ENCODE measurements around the gene RANBP9.

RANBP9 gene

DNA sequence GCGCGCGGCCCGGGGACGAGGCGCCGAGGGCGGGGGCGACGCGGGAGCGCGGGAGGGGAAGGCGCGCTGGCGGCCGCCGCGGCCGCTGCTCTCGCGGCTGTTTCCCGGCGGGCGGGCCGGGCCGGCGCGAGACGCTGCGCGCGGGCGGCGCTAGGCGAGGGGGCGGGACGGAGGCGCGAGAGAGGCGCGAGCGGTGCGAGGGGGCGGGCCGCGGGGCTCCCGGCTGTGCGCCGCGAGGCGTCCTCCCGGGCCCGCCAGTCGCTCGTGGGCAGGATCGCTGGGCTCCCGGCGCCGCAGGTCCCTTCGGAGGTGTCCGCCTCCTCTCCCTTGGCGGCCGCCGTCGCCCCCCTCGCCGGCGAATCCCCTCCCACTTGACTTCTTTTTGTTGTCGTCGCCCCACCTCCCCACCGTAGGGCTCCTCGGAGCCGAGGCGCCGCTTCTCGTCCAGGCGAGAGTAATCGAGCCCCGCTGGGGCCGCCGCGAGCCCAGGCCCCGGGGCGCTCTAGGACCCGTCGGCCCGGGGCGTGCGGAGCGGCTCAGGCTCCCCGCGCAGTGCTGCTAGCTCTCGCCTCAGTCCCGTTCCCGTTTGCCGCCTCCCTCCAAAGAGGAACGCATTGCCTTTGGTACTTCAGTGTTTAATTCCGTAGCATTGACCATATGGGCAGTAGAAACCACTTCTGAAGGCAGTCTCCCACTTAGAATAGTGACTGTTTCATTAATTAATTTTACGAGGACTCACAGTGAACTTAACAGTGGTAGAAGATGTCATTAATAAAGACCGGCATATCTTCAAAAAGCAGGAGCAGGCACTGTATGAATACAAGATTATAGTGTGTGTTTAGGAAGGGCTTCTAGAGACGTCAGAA lies at the start of gene RANBP9:
TSS of gene RANBP9 (minus strand) at position 103 of the 866 bp plus-strand sequence. CDS start 330 bp downstream, outside the sequence.
- peak; percentile 91 for DNase-seq (ENCODE audit: low read depth)

DNA sequence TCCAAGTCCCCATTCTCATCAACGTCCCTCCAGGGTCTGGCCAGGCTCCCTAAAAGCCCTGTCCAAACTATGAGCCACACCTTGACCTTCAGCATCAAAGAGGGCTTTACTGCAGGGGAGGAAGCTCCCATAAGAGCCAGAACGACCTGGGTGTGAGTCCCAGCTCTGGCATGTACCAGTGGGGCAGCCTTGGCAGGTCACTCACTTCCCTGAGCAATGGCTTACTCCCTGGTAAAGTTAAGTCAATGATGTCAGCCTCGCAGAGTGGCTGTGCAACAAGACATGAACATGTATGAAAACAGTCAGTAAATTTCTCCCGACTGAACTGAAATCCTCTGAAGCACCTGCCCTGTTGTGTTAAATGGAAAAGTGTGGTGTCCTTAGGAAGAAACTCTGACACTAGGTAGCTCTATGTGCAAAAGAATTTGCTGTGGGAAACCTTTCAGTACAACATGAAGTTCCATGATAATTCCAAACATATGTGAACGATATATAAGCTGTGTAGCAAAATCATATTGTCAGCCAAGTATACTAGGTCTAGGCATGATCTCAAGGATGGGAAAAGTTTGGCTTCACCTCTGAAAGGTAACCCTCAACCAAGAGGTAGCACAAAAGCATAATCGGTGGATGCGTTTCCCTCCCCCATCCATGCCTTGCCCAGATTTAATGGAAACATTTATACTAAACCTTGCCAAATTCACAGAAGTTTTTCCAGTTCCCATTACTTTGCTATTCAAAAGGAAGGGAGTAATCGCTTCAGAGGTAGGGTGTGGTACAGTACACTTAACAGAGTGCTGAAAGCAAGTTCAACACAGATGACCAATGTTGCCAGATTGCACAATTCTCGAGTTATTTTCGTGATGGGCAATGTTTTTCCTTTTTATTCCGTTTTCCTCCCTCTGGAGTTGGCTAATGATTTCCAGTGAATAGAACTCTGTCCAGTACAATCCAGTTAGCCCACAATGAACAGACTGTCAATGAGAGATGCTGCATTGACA lies 49.0 kb upstream of the RANBP9 start:
- DNase-seq (ENCODE audit: low read depth): peak; percentile 11

DNA sequence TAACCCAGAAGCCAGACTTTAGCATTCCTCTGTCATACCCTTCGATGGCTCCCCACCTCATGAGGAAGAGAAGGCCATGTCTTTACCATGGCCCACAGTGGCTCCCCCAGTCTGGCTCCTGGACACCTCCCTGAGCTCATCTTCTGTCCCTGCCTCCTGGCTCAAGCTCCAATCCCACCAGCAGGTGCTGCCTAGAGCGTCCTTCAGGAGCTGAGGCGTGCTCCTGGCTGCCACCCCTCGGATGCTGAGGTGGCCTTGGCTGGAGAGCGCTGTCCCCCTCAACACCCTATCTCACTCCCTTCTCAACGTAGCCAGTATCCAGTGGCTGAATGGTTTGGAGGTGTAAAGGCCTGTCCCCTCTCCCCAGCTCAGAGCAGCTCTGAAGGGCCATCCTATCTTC lies 47.4 kb upstream of the RANBP9 start:
- no peak for DNase-seq (ENCODE audit: low read depth)

DNA sequence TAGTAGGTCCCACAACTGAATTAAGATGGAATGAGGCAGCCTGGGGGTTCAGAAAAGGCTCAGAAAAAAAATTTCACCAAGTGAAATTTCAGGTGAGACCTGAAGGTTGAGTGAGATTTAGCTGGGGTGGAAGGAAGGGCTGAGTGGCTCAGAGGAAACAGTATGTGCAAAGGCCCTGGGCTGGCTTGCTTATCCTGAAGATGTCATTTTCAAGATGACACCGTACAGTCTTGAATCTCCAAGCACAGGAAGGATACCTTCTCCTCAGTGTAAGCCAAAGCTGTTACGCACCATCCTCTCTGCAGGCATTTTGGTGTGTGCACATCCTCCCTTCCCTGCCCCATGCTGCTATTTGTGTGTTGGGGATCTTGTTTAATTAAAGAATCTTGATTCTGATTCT lies 43.0 kb upstream of the RANBP9 start:
- no peak for DNase-seq (ENCODE audit: low read depth)

DNA sequence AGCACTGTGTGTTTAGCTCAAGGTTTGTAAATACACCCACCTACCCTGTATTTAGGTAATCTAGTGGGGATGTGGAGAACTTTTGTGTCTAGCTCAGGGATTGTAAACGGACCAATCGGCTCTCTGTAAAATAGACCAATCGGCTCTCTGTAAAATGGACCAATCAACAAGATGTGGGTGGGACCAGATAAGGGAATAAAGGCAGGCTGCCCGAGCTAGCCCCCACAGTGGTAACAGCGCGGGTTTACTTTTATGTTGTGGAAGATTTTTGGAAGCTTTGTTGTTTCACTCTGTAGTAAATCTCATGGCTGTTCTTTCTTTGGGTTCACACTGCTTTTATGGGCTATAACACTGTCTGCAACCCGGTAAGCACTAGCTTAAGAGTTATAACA lies 32.1 kb upstream of the RANBP9 start:
- no peak for DNase-seq (ENCODE audit: low read depth)

DNA sequence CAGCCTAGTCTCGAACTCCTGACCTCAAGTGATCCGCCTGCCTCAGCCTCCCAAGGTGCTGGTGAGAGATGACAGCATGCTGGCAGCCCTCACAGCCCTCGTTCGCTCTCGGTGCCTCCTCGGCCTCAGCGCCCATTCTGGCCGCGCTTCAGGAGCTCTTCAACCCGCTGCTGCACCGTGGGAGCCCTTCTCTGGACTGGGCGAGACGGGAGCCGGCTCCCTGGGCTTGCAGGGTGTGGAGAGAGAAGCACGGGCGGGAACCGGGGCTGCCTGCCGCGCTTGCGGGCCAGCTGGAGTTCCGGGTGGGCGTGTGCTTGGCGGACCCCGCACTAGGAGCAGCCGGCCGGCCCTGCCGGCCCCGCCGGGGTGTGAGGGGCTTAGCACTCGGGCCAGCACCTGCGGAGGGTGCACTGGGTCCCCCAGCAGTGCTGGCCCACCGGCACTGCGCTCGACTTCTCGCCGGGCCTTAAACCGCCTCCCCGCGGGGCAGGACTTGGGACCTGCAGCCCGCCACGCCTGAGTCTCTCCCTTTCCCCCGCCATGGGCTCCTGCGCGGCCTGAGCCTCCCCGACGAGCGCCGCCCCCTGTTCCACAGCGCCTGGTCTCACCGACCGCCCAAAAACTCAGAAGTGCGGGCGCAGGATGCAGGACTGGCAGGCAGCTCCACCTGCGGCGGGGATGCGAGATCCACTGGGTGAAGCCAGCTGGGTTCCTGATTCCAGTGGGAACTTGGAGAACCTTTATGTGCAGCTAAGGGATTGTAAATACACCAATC lies 31.5 kb upstream of the RANBP9 start:
- DNase-seq (ENCODE audit: low read depth): no peak

DNA sequence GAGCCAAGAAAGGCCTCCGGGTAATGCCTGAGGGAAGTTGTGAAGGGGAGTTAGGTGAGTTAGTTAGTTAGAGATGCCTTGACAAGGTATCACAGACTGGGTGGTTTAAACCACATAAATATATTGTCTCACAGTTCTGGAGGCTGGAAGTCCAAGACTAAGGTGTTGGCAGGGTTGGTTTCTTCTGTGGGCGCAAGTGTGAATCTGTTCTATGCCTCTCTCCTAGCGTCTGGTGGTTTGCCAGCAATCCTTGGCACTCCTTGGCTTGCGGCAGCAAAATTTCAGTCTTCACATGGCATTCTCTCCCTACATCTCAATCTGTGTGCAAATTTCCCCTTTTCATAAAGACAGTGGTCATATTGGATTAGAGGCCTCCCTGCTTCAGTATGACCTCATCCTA lies 29.7 kb upstream of the RANBP9 start:
- no peak for DNase-seq (ENCODE audit: low read depth)

DNA sequence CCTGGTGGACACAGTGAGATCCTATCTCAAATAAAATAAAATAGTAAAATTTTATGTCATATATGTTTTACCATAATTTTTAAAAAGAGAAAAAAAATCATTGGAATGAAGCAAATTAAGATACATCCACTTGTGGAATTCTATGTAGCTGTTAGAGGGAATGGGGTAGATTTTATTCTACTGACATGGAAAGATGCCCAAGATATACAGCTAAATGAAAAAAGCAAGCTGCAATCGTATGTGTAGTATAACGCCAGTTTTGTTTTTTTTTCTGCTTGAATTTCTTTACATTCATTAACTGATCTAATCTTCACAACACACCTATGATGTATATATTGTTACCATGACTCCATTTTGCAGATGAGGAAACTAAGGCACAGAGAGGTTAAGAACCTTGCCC lies 23.4 kb upstream of the RANBP9 start:
- DNase-seq (ENCODE audit: low read depth): no peak

DNA sequence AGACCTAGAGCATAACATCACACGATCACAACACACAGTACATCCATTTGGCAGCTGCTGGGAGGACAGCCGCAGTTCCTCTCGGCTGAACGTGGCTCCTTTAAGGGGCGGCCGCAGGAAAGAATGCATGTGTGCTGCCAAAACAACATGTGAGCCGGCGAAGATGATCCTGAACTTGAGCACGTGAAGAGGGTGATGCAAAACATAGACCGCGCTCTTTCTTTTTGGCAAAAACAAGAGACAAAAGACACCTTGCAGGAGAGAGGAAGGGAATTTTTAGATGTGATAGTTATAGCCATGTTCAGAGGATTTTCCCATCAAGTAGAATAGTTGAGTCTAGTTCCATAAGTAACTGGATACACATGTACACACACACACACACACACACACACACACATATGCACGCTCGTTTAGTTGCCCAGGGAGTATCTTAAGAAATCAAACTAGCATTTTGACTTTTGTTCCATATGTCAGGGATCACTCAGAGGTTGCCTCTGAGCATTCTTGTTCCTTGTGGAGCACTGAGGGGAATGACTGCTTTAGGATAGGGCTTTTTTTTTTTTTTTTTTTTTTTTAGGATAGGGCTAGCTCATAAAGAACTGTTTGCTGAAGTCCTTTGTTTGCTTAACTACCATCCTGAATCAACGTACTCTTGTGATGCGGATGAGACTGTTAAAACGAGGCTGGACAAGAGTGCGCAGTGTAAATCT lies 21.7 kb upstream of the RANBP9 start:
- DNase-seq (ENCODE audit: low read depth): peak; percentile 82

DNA sequence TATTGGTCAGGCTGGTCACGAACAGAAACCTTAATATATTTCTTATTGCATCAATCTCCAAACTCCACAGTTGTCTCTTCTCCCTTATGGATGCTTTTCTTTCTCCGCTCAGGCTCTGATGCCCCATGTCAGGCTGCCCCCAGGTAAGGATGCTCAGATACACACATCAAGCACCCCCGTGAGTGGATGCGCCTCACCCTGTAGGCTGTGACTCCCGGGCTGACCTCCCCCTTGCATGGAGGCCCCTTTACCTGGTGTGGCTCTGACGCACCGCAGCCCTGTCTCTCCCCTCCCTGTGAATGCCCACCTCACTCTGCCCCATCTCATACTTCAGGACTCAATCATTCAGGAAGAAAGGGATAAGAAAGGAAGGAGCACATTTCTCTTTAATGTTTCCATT lies 19.1 kb upstream of the RANBP9 start:
- DNase-seq (ENCODE audit: low read depth): no peak

DNA sequence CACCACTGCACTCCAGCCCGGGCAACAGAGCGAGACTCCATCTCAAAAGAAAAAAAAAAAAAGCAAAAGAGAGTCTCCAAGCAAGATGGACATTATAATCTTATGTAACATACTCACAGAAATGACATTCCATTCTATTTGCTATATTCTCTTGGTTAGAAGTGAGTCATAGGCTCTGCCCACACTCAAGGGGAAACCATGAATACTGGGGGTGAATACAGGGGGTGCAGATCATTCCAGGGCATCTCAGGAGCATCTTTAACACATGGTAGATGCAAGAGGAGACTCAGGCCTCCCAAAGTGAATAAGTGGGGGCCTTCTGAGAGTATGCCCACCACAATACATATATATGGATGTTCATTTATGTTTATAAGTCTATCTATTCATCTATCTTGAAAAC lies 18.3 kb upstream of the RANBP9 start:
- peak; percentile 91 for DNase-seq (ENCODE audit: low read depth)

DNA sequence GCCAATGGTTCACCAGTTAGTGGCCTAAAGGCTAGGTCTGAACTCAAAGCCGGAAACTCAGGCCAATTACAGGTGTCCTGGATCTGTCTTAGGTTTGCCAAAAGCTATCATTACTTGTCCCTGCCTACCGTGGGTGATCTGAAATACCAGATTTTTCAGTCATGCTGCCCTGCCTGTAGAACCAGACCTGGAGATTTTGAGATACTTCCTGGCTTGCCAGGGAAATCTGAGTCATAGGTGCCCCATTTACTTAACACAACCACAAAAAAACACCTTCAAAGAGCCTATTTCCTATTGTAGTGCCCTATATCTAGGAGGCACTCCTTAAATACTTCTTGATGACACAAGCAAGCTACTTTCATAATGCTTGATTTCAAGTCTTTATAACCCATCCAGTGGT lies 13.9 kb upstream of the RANBP9 start:
- peak; percentile 52 for DNase-seq (ENCODE audit: low read depth)

DNA sequence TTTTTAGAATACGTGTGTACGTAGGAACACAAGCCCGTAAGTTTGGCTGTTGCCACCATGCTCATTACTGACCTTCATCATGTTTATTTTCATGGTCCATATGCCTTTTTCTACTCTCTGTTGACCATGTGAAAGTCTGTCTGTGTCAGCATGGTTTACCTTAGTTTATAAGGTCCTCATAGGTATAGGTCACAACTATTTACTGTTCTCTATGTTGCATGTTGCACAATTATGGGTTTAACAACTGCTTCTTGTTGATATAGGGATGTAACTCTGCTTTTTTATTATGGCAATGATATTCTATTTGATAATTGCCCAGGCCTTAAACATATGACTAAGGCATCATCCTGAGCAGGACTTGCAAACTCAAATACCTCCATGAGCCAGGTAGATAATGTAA lies 13.4 kb upstream of the RANBP9 start:
- DNase-seq (ENCODE audit: low read depth): no peak

DNA sequence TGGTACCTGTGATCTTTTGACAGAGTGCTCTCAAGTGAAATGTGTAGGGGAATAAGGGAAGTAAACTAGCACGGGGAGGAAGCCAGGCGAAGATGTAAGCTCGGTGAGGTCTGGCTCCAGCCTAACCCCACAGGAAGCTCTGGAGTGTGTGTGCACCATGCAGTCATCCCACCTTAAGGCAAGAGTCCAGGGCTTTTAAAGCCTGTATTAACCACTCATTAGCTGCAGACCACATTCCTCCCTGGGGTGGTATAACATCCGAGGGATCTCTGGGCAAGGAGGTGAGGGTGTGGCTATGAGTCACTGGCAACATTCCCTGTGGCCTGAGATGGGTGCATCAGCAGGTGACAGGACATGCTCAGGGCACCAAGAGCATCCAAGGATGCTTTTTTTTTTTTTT lies 12.5 kb upstream of the RANBP9 start:
- DNase-seq (ENCODE audit: low read depth): peak; percentile 81

DNA sequence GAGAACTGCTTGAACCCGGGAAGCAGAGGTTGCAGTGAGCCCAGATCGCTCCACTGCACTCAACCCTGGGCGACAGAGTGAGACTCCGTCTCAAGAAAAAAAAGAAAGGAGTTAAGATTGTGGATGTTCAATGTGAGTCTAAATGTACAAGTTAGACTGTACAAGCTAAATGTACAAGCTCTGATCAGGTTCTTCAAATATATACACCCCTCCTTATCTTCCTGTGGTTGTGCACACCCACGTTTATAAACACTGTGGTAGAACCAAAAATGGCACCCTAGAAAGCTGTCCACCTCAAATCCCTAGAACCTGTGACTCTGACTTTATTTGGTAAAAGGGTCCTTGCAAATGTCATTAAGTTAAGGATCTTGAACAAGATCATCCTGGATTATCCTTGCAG lies 11.2 kb upstream of the RANBP9 start:
- no peak for DNase-seq (ENCODE audit: low read depth)

DNA sequence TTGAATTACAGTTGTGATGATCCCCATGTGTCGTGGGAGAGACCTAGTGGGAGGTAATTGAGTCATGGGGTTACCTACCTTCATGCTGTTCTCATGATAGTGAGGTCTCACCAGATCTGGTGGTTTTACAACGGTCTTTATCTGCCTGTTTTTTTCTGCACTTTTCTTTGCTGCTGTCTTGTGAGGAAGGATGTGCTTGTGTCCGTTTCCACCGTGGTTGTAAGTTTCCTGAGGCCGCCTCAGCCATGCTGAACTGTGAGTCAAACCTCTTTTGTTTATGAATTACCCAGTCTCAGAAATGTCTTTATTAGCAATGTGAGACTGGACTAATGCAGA lies 6.5 kb upstream of the RANBP9 start:
- no peak for DNase-seq (ENCODE audit: low read depth)

DNA sequence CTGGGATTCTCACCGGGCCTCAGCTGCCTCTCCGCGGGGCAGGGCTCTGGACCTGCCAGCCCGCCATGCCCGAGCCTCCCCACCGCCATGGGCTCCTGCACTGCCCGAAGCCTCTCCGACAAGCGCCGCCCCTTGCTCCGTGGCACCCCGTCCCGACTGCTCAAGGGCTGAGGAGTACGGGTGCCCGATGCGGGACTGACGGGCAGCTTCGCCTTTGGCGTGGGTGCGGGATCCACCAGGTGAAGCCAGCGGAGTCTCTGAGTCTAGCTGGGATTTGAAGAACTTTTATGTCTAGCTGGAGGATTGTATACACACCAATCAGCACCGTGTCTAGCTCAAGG lies 5.3 kb upstream of the RANBP9 start:
- DNase-seq (ENCODE audit: low read depth): no peak

DNA sequence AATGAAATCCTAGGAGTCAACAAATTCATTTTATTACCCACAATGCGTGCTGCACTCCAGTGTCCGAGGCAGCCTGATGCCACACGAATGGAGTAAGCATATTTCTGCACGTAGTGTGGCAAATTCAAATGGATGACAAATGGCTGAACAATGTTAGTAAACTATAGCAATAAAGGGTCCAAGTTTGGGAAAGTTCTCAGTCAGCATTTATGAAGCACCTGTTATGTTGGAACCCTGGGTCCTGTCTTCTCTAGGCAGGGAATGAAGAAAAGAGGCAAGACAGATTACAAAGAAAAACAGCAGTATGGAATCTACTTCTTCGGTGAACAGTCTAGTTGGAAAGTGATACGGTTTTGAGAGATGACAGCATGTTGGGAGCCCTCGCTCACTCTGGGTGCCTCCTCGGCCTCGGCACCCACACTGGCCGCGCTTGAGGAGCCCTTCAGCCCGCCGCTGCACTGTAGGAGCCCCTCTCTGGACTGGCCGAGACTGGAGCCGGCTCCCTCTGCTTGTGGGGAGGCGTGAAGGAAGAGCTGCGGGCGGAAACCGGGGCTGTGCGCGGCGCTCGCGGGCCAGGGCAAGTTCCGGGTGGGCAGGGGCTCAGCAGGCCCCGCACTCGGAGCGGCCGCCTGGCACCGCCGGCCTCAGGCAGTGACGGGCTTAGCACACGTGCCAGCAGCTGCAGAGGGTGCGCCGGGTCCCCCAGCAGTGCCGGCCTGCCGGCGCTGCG lies 4.8 kb upstream of the RANBP9 start:
- no peak for DNase-seq (ENCODE audit: low read depth)

DNA sequence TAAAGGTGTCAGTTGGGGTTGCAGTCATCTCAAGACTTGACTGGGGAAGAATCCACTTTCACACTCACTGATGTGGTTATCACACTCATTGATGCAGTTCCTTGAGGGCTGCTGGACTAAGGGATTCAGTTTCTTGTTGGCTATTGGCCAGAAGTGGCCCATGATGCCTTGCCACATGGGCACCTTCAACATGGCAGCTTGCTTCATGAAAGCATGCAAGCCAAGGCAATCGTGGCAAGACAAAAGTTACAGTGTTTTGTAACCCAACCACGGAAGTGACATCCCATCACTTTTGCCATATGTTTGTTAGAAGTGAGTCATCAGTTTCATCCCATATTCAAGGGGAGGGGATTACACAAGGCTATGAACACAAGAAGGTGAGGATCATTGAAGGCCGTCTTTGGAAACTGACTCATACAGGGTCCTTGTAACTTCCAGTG lies 3.8 kb upstream of the RANBP9 start:
- peak; percentile 59 for DNase-seq (ENCODE audit: low read depth)

DNA sequence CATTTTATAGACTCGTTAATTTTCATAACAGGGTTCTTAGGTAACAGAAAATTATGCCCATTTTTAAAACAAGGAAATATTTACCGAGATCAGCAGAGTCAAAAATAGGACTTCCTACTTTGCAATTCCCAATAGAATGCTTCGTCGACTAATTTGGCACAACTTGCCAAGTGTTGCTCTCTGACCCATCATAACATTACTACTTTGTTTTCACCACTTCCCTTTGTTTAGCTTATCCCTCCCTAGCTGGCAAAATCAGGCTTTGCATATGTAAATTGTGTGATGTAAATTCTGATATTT lies 914 bp upstream of the RANBP9 start:
- DNase-seq (ENCODE audit: low read depth): peak; percentile 31

DNA sequence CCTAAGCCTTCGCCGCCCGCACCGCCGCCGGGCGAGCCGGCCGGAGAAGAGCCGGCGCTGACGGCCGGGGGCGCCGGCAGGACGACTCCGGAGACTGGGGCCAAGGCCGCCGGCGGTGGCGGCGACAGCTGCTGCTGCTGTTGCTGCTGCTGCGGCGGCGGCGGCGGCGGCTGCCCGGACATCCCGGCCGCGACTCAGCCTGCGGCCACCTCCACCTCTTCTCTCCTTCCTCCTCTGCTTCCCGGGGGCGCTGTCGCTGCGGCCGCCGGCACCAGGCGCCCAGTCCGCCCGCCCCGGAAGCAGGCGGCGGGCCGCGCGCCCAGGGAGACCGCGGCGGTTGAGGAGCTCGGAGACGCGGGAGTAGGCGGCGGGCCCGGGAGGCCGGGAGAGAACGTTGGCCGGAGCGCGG lies 307 bp downstream of the RANBP9 start:
- DNase-seq (ENCODE audit: low read depth): peak; percentile 75

Measured in ELR (cell line).